A673 (cell line): ENCODE results near the gene FKBP1A. TPM values are rescaled to one million over a fixed set of nuclear protein-coding genes. Genes with fewer than 3 reads are reported as not detected.
A peak's percentile ranks its signal among the peaks of the same experiment; 100 is the strongest.

Experiments
- BruUV-seq: library from RNA; stranded (reverse); fragments of 400-500 nt; replicated peaks from 2 replicates; lab custom pipeline; 2021; lab: Mats Ljungman, UMichigan
- CTCF ChIA-PET: fragments of 300-600 bp; sonication (Branson Sonifier 250); formaldehyde crosslinking; loops from one replicate; lab custom pipeline; 2022; ENCODE audit warnings: antibody characterized with exemption; lab: Charles Lee
- POLR2A ChIA-PET: fragments of 300-600 bp; sonication (Branson Sonifier 250); formaldehyde crosslinking; loops from one replicate; lab custom pipeline; 2022; ENCODE audit warnings: antibody characterized with exemption; ENCODE audit not compliant: low non-redundant PET; lab: Charles Lee
- DNase-seq: peaks from one replicate; pipeline ENCODE4 v3.0.0-alpha.2; 2015; ENCODE audit warnings: low spot score
- H3K27ac ChIP-seq: fragments of 200-600 bp; sonication (generic); 2 replicates; pipeline ENCODE4 v1.5.1; 2016; ENCODE audit warnings: mixed run types, low read depth, mild to moderate bottlenecking, mixed read lengths, antibody characterized with exemption, low read length; ENCODE audit not compliant: poor library complexity, severe bottlenecking
- H3K27me3 ChIP-seq: fragments of 200-600 bp; sonication (generic); replicated peaks from 2 replicates; pipeline ENCODE4 v1.6.1; 2017; ENCODE audit warnings: mixed run types, low read depth, mild to moderate bottlenecking, mixed read lengths, antibody characterized with exemption, low read length; ENCODE audit not compliant: insufficient read depth, poor library complexity
- H3K36me3 ChIP-seq: fragments of 200-600 bp; sonication (generic); 2 replicates; pipeline ENCODE4 v1.6.1; 2016; ENCODE audit warnings: mixed run types, mild to moderate bottlenecking, mixed read lengths, antibody characterized with exemption, low read length; ENCODE audit not compliant: insufficient read depth, poor library complexity, severe bottlenecking
- H3K4me1 ChIP-seq: fragments of 200-600 bp; sonication (generic); 2 replicates; pipeline ENCODE4 v1.6.1; 2017; ENCODE audit warnings: mixed run types, mild to moderate bottlenecking, mixed read lengths, antibody characterized with exemption, low read length; ENCODE audit not compliant: insufficient read depth, poor library complexity, severe bottlenecking
- H3K4me3 ChIP-seq: fragments of 200-600 bp; sonication (generic); 2 replicates; pipeline ENCODE4 v1.5.1; 2016; ENCODE audit warnings: low read depth, mixed run types, mild to moderate bottlenecking, mixed read lengths, low read length; ENCODE audit not compliant: poor library complexity, severe bottlenecking
- H3K9me3 ChIP-seq: fragments of 200-600 bp; sonication (generic); 2 replicates; pipeline ENCODE4 v1.6.1; 2016; ENCODE audit warnings: mixed run types, low read depth, mild to moderate bottlenecking, mixed read lengths, antibody characterized with exemption, low read length; ENCODE audit not compliant: poor library complexity, severe bottlenecking
- EZH2 ChIP-seq: fragments of 200-600 bp; sonication (generic); IDR thresholded peaks from 2 replicates; pipeline ENCODE4 v1.6.1; 2017; ENCODE audit warnings: borderline replicate concordance, low read depth, mild to moderate bottlenecking, mixed read lengths, antibody characterized with exemption, low read length; ENCODE audit not compliant: poor library complexity, severe bottlenecking
- intact Hi-C: fragments of 100-400 bp; cut with micrococcal nuclease; formaldehyde crosslinking; loops from one replicate; pipeline ENCODE4 v1.10.0; 2022; ENCODE audit not compliant: unreplicated experiment
- total RNA-seq: library from RNA; stranded (reverse); gene quantifications from 2 replicates; pipeline ENCODE4 v1.2.3, GENCODE V29; 2021
- TF ChIP-seq, protein P1 (sequence below): fragments of 300-800, 200-600 bp; sonication (generic); conservative IDR thresholded peaks from 2 replicates; pipeline ENCODE4 v1.5.1; 2017; ENCODE audit warnings: low read depth, mild to moderate bottlenecking, antibody characterized with exemption, low read length, moderate library complexity, mixed read lengths

FKBP1A gene
- total RNA-seq, 1 experiment from 2014 or later: 264 TPM

- no TSS peak for BruUV-seq
- DNase-seq: no peak
- intact Hi-C loops: no loop called here
- H3K4me3 ChIP-seq: no peak overlapping the region
- H3K9me3 ChIP-seq: no peaks in the 10 kb centered on the region
- no peak for TF ChIP-seq EZH2
- TF ChIP-seq, protein P1, sequence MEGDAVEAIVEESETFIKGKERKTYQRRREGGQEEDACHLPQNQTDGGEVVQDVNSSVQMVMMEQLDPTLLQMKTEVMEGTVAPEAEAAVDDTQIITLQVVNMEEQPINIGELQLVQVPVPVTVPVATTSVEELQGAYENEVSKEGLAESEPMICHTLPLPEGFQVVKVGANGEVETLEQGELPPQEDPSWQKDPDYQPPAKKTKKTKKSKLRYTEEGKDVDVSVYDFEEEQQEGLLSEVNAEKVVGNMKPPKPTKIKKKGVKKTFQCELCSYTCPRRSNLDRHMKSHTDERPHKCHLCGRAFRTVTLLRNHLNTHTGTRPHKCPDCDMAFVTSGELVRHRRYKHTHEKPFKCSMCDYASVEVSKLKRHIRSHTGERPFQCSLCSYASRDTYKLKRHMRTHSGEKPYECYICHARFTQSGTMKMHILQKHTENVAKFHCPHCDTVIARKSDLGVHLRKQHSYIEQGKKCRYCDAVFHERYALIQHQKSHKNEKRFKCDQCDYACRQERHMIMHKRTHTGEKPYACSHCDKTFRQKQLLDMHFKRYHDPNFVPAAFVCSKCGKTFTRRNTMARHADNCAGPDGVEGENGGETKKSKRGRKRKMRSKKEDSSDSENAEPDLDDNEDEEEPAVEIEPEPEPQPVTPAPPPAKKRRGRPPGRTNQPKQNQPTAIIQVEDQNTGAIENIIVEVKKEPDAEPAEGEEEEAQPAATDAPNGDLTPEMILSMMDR: no peak
- H3K27ac ChIP-seq: no peak overlapping the region
- H3K27me3 ChIP-seq: no peaks in the 10 kb centered on the region
- peaks cover 7% of the 10 kb centered on the region for H3K4me1 ChIP-seq
- ChIA-PET CTCF (no interaction called here), POLR2A (no interaction called here)
- H3K36me3 ChIP-seq: peaks cover 11% of the 10 kb centered on the region
Measured at GRCh38 chr20:1337441-1337840, 55.4 kb downstream of the FKBP1A start.

DNA sequence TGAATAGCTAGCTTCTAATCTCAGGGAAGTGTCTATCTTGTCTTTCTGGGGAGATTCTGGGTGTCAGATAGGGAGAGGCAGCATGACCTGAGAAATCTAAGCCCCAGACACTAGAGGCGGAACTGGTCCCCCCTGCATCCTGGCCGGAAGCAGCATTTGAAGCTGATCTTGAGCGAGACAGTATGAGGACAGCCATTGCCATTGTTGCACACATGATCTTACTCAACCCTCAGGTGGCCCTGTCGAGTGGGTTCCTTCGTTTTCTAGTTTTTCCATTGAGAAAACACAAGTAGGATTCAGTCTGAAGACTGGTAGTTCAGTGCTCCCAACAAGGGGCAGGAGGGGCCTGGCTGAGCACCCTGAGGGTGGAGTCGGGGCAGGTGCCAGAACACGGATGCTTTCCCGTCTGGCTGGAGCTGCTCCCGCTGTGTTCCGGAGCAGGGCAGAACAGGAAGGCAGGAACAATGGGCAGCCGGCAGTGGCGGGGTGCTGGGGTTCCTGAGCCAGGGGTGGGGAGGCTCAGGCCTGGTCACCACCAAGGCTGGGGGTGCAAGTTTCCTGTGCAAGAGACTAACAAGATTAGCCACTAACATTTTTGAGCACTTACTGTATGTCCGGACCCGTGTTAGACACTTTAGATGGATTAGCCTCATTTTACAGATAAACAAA, 56.0 kb downstream of the FKBP1A start:
- no peak overlapping the region for H3K27ac ChIP-seq
- intact Hi-C loops: no loop called here
- peak; percentile 22 for DNase-seq
- CTCF ChIA-PET: no interaction called here
- no peak for TF ChIP-seq EZH2
- TF ChIP-seq, protein P1: no peak
- H3K9me3 ChIP-seq: no peaks in the 10 kb centered on the region
- BruUV-seq: no TSS peak
- H3K27me3 ChIP-seq: no peaks in the 10 kb centered on the region
- POLR2A ChIA-PET: interaction anchor here (0.7 kb wide), 1 partner anchor 52 kb away, joined by 6 read pairs; no protein-coding TSS in a partner anchor
- H3K4me1 ChIP-seq: peaks cover 7% of the 10 kb centered on the region
- peaks cover 12% of the 10 kb centered on the region for H3K36me3 ChIP-seq
- no peak overlapping the region for H3K4me3 ChIP-seq

- no peak for TF ChIP-seq EZH2
- TF ChIP-seq, protein P1: no peak
- no peak for DNase-seq
- Histone ChIP-seq H3K4me3 (no peak overlapping the region), H3K4me1 (peaks cover 7% of the 10 kb centered on the region), H3K27ac (no peak overlapping the region), H3K27me3 (no peaks in the 10 kb centered on the region), H3K36me3 (peaks cover 12% of the 10 kb centered on the region), H3K9me3 (no peaks in the 10 kb centered on the region)
- intact Hi-C loops: no loop called here
- POLR2A ChIA-PET: interaction anchor here (0.7 kb wide), 1 partner anchor 53 kb away, joined by 6 read pairs; no protein-coding TSS in a partner anchor
- no TSS peak for BruUV-seq
- CTCF ChIA-PET: no interaction called here
Measured at GRCh38 chr20:1335961-1336698, 56.7 kb downstream of the FKBP1A start.
